ENCODE measurements around the gene HEYL. TPM values are rescaled to one million over a fixed set of nuclear protein-coding genes. Genes with fewer than 3 reads are reported as not detected.

Gene HEYL
- total RNA-seq, 1 donor from 2014 or later, result 21.2 TPM

DNA sequence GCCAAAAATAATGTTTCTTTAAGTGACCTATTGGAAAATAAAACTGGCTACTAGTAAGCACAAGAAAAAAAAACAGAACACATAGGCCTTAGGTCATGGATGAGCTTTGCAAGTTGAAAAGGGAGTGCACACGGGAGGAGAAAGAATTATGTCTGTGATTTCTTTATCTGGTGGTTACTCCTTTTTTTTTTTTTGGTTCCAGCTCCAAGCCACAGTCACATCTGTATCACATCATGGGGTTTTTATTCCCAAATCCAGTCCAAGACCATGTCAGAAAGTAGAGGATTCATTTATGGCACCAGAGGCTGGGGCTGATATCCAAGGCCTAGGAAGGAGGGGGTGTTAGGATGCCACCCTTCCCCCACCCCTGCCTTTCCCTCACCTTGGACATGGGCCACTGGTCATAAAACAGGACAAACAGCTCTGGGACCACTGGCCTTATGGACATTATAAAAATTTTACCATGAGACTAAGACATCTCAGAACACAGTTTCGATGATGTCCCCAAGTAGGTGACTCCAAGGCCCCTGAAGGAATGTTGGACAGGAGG lies 10.3 kb upstream of the HEYL start:
- intact Hi-C loops (cut with micrococcal nuclease), result no loop called here
- no peaks in the 10 kb centered on the region for H3K9me3 ChIP-seq (replicated peaks)
- no peaks in the 10 kb centered on the region for H3K27me3 ChIP-seq (ENCODE audit: low read depth)
- TF ChIP-seq, protein P1, sequence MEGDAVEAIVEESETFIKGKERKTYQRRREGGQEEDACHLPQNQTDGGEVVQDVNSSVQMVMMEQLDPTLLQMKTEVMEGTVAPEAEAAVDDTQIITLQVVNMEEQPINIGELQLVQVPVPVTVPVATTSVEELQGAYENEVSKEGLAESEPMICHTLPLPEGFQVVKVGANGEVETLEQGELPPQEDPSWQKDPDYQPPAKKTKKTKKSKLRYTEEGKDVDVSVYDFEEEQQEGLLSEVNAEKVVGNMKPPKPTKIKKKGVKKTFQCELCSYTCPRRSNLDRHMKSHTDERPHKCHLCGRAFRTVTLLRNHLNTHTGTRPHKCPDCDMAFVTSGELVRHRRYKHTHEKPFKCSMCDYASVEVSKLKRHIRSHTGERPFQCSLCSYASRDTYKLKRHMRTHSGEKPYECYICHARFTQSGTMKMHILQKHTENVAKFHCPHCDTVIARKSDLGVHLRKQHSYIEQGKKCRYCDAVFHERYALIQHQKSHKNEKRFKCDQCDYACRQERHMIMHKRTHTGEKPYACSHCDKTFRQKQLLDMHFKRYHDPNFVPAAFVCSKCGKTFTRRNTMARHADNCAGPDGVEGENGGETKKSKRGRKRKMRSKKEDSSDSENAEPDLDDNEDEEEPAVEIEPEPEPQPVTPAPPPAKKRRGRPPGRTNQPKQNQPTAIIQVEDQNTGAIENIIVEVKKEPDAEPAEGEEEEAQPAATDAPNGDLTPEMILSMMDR (IDR thresholded peaks at IDR 0.05; ENCODE audit: borderline replicate concordance), result no peak
- H3K27ac ChIP-seq (replicated peaks), result peak overlapping the region; percentile 85
- no peak overlapping the region for H3K4me3 ChIP-seq
- DNase-seq, result no peak
- H3K36me3 ChIP-seq, result no peaks in the 10 kb centered on the region
- peaks cover 76% of the 10 kb centered on the region for H3K4me1 ChIP-seq

DNA sequence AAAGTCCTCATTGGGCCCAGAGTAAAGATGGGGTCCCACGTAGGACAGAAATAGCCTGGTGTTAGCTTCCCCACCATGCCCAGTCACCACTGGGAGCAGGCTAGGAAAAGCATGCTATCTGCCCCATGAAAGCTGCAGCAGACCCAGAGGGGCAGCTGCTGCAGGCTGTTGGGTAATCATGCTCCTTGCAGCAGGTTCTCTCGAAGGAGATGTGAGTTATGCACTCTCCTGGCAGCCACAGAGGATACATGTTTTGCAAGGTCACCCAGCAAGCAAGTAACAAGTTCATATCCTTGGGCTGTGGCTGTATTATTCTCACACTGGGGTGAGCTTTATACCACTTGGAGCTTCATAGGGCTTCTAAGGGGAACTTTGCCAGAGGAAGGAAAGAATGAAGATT lies 9.1 kb upstream of the HEYL start:
- peak overlapping the region; percentile 85 for H3K27ac ChIP-seq (replicated peaks)

DNA sequence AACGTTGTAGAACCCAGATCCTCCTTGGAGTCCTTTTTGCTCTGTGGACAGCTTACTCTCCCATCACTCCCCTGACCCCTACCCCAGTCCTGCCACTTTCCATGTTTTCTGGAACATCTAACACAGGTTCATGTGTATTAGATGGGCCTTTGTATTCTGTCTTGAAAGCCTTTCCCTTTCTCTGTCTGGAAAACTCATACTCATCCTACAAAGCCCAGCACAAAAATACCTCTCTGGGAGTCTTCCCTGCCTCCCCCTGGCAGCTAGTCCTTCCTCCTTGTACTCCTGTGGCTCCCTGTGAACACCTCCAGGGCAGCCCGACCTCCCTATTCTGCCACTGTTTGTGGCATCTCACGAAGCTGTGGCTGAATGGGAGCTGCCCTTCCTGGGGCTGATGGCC lies 7.8 kb upstream of the HEYL start:
- peaks cover 73% of the 10 kb centered on the region for H3K4me1 ChIP-seq

More for the DNA sequence above, 9.1 kb upstream of the HEYL start:
- no peak for DNase-seq
- Histone ChIP-seq H3K4me3 (no peak overlapping the region), H3K4me1 (peaks cover 73% of the 10 kb centered on the region), H3K9me3 (replicated peaks) (no peaks in the 10 kb centered on the region), H3K36me3 (no peaks in the 10 kb centered on the region), H3K27me3 (ENCODE audit: low read depth) (no peaks in the 10 kb centered on the region)
- TF ChIP-seq, protein P1 (IDR thresholded peaks at IDR 0.05; ENCODE audit: borderline replicate concordance), result no peak
- intact Hi-C loops (cut with micrococcal nuclease), result no loop called here

DNA sequence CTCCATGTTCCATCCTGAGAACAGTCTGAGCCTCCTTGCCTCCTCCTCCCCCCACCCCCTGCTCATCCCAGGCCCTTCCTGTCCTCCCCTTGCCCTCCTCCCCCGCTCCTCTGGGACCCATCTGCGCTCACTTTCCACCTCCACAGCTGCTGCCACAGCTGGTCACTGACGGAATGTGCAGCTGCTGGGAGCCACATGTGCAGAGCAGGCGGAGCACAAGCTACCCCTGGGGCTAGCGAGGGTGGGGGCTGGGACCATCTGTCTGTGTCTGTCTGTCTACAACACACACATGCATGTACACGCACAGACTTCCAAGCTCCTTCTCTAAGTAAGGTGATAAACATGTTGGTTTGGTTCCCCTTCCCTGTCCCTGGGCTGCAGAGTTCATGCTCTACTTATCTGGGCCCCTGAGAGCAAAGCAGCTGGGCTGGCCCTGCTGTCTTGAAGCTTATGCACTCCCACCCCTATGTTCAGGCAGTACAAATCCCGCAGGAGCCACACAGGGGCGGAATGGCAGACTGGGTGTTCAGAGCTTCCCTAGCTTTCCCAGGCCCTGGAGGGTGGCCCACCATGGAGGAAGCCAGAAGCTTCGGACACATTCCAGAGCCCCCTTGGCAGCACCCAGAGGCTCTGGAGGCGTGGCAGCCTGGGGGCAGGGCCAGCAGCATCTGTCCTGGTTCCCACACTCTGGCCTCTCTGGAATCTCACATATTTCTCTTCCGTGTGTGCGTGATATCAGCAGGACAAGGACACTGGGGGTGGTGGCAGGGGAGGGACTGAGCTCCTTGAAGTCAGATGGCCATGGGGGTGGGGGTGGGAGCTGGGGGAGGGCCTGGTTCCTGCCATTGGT lies 7.0 kb upstream of the HEYL start:
- Histone ChIP-seq H3K36me3 (no peaks in the 10 kb centered on the region), H3K4me3 (no peak overlapping the region), H3K9me3 (replicated peaks) (no peaks in the 10 kb centered on the region), H3K4me1 (peaks cover 71% of the 10 kb centered on the region), H3K27me3 (ENCODE audit: low read depth) (no peaks in the 10 kb centered on the region), H3K27ac (replicated peaks) (peak overlapping the region; percentile 85)
- TF ChIP-seq, protein P1 (IDR thresholded peaks at IDR 0.05; ENCODE audit: borderline replicate concordance), result no peak
- intact Hi-C loops (cut with micrococcal nuclease), result no loop called here
- DNase-seq, result peak; percentile 94

More for the DNA sequence above, 7.8 kb upstream of the HEYL start:
- no peak for DNase-seq
- peak overlapping the region; percentile 14 for H3K4me3 ChIP-seq
- H3K9me3 ChIP-seq (replicated peaks), result no peaks in the 10 kb centered on the region
- H3K36me3 ChIP-seq, result no peaks in the 10 kb centered on the region
- TF ChIP-seq, protein P1 (IDR thresholded peaks at IDR 0.05; ENCODE audit: borderline replicate concordance), result no peak
- intact Hi-C loops (cut with micrococcal nuclease), result no loop called here
- H3K27me3 ChIP-seq (ENCODE audit: low read depth), result no peaks in the 10 kb centered on the region
- H3K27ac ChIP-seq (replicated peaks), result peak overlapping the region; percentile 85

DNA sequence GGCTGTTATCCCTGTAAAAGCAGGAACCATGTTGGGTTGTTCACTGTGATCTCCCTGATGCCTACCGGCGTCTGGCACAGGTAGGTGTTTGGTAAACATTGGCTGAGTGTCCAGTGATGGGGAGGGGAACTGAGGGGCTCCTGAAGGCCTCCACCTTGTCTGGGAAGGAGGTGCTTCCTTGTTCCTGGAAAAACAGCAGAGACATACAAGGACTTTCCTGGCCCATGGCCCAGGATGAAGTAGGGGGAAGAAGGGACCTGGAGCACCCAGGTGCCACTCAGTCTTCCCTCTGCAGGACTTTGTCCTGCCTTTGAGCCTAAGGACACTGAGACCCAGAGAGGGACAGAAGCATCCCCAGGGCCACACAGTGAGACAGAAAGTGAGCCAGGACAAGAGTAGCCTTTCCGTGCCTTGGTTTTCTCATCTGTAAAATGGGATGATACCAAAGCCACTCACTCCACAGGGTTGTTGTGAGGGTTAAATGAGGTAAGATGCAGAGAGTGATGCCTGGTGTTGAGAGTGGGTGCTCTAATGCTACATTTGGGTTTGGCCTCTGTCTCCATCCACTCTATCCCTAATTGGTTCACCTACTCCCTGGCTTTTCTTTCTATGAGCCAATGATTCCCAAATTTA lies 6.1 kb upstream of the HEYL start:
- H3K27me3 ChIP-seq (ENCODE audit: low read depth), result no peaks in the 10 kb centered on the region
- no peak for DNase-seq
- no peak overlapping the region for H3K4me3 ChIP-seq
- peak overlapping the region; percentile 85 for H3K27ac ChIP-seq (replicated peaks)
- peaks cover 64% of the 10 kb centered on the region for H3K4me1 ChIP-seq
- TF ChIP-seq, protein P1 (IDR thresholded peaks at IDR 0.05; ENCODE audit: borderline replicate concordance), result no peak
- H3K9me3 ChIP-seq (replicated peaks), result no peaks in the 10 kb centered on the region
- intact Hi-C loops (cut with micrococcal nuclease), result no loop called here
- H3K36me3 ChIP-seq, result no peaks in the 10 kb centered on the region

All from left ventricle myocardium inferior (tissue), 1 donor.